Liver (tissue), 9 donors: ENCODE data around the gene TIAM1. TPM values are rescaled to one million over a fixed set of nuclear protein-coding genes. Genes with fewer than 3 reads are reported as not detected.

ENCODE experiments used
- DNase-seq: peaks from one replicate; pipeline ENCODE4 v3.0.0-alpha.2; 2017; ENCODE audit warnings: low spot score
- H3K27ac ChIP-seq, 2 donors: one replicate each; pipeline ENCODE4 v1.7.0; 2013; ENCODE audit warnings: inconsistent platforms in 2 of 2, low read length in 2 of 2, control low read depth in 1 of 2, low read depth in 1 of 2, mild to moderate bottlenecking in 1 of 2
- H3K27me3 ChIP-seq, 4 donors: one replicate each; pipeline versions ENCODE4 v1.6.1 to v1.7.0; 2013; ENCODE audit warnings: low read length in 3 of 4, inconsistent platforms in 1 of 4, mild to moderate bottlenecking in 1 of 4, moderate library complexity in 1 of 4; ENCODE audit not compliant: control insufficient read depth in 4 of 4, insufficient read depth in 4 of 4
- H3K36me3 ChIP-seq, 4 donors: one replicate each; pipeline versions ENCODE4 v1.6.1 to v1.7.0; 2013; ENCODE audit warnings: low read length in 3 of 4, mild to moderate bottlenecking in 3 of 4, low read depth in 1 of 4, moderate library complexity in 1 of 4; ENCODE audit not compliant: control insufficient read depth in 4 of 4, insufficient read depth in 3 of 4
- H3K4me1 ChIP-seq, 4 donors: one replicate each; pipeline versions ENCODE4 v1.6.1 to v1.7.0; 2013; ENCODE audit warnings: low read length in 3 of 4, mild to moderate bottlenecking in 3 of 4, moderate library complexity in 1 of 4; ENCODE audit not compliant: control insufficient read depth in 4 of 4, insufficient read depth in 4 of 4
- H3K4me3 ChIP-seq, 3 donors: one replicate each; pipeline versions ENCODE4 v1.6.1 to v1.7.0; 2013; ENCODE audit warnings: low read length in 3 of 3, control low read depth in 1 of 3, low read depth in 1 of 3, mild to moderate bottlenecking in 1 of 3
- H3K9ac ChIP-seq, 2 donors: one replicate each; pipeline ENCODE4 v1.7.0; 2013; ENCODE audit warnings: low read length in 2 of 2, mild to moderate bottlenecking in 2 of 2, moderate library complexity in 2 of 2, control low read depth in 1 of 2, low read depth in 1 of 2
- H3K9me3 ChIP-seq, 4 donors: one replicate each; pipeline versions ENCODE4 v1.6.1 to v1.7.0; 2013; ENCODE audit warnings: low read length in 3 of 4; ENCODE audit not compliant: control insufficient read depth in 4 of 4
- ATF3 ChIP-seq: IDR thresholded peaks from 2 replicates; pipeline ENCODE4 v1.6.1; 2016; ENCODE audit warnings: antibody characterized with exemption
- EGR1 ChIP-seq, 2 donors: IDR thresholded peaks; 2 replicates each; pipeline ENCODE4 v1.6.1; 2016 to 2018; ENCODE audit warnings: antibody characterized with exemption in 2 of 2, low read depth in 2 of 2
- FOXA1 ChIP-seq: IDR thresholded peaks from 2 replicates; pipeline ENCODE4 v1.6.1; 2016; ENCODE audit warnings: antibody characterized with exemption
- FOXA2 ChIP-seq: IDR thresholded peaks from 2 replicates; pipeline ENCODE4 v1.6.1; 2016; ENCODE audit warnings: antibody characterized with exemption
- GABPA ChIP-seq, 2 donors: IDR thresholded peaks in 1 of 2; conservative IDR thresholded peaks in 1 of 2; 2 replicates each; pipeline ENCODE4 v1.6.1; 2016; ENCODE audit warnings: antibody characterized with exemption in 2 of 2, mild to moderate bottlenecking in 1 of 2, moderate library complexity in 1 of 2
- HNF4A ChIP-seq, 2 donors: conservative IDR thresholded peaks; 2 replicates each; pipeline ENCODE4 v1.6.1; 2016; ENCODE audit warnings: antibody characterized with exemption in 2 of 2, mild to moderate bottlenecking in 2 of 2
- HNF4G ChIP-seq: IDR thresholded peaks from 2 replicates; pipeline ENCODE4 v1.6.1; 2016; ENCODE audit warnings: antibody characterized with exemption
- JUND ChIP-seq, 2 donors: IDR thresholded peaks; 2 replicates each; pipeline ENCODE4 v1.6.1; 2016; ENCODE audit warnings: antibody characterized with exemption in 2 of 2
- NR2F2 ChIP-seq: IDR thresholded peaks from 2 replicates; pipeline ENCODE4 v1.6.1; 2016; ENCODE audit warnings: antibody characterized with exemption
- RAD21 ChIP-seq, 2 donors: IDR thresholded peaks; 2 replicates each; pipeline ENCODE4 v1.6.1; 2016; ENCODE audit warnings: antibody characterized with exemption in 2 of 2, mild to moderate bottlenecking in 2 of 2
- RXRA ChIP-seq, 2 donors: IDR thresholded peaks; 2 replicates each; pipeline ENCODE4 v1.6.1; 2017 to 2018; ENCODE audit warnings: antibody characterized with exemption in 2 of 2, mild to moderate bottlenecking in 1 of 2
- SP1 ChIP-seq: IDR thresholded peaks from 2 replicates; pipeline ENCODE4 v1.6.1; 2018; ENCODE audit warnings: antibody characterized with exemption, mild to moderate bottlenecking
- TAF1 ChIP-seq: conservative IDR thresholded peaks from 2 replicates; pipeline ENCODE4 v1.6.1; 2016; ENCODE audit warnings: antibody characterized with exemption, mild to moderate bottlenecking
- YY1 ChIP-seq: IDR thresholded peaks from 2 replicates; pipeline ENCODE4 v1.6.1; 2016; ENCODE audit warnings: antibody characterized with exemption, mild to moderate bottlenecking
- ZBTB33 ChIP-seq: IDR thresholded peaks from 2 replicates; pipeline ENCODE4 v1.6.1; 2016; ENCODE audit warnings: antibody characterized with exemption
- WGBS: extraction: QIAGEN DNeasy Blood & Tissue Kit; methylation state at CpG from one replicate; pipeline ENCODE4 v1.1.7; 2013; 5-methylcytosine and 5-hydroxymethylcytosine counted together
- polyA plus RNA-seq, 2 donors: library from polyadenylated mRNA; stranded (reverse) in 1 of 2; unstranded in 1 of 2; fragments of 200-250 nt in 1 of 2; fragments of >200 nt in 1 of 2; fragmentation: Nextera tagmentation in 1 of 2; extraction: Ambion mirVana in 1 of 2; gene quantifications; one replicate each; pipeline versions ENCODE4 v1.2.1 to v1.2.3, GENCODE V29; 2013 to 2015
- total RNA-seq, 2 donors: library from RNA; depleted of rRNA; stranded (reverse); fragments of >200 nt; gene quantifications; one replicate each; pipeline ENCODE4 v1.2.3, GENCODE V29; 2014
- TF ChIP-seq, protein P1 (sequence below): IDR thresholded peaks from 2 replicates; pipeline ENCODE4 v1.6.1; 2016; ENCODE audit warnings: antibody characterized with exemption
- TF ChIP-seq, protein P2 (sequence below): IDR thresholded peaks from 2 replicates; pipeline ENCODE4 v1.6.1; 2016; ENCODE audit warnings: antibody characterized with exemption, mild to moderate bottlenecking
- donor health status: healthy.
- donor health status: healthy.
- donor health status: healthy.
- donor health status: healthy.
- donor health status: healthy.

The TIAM1 gene
- total and polyA plus RNA-seq, 4 donors = 3.0 to 7.4 (median 4.8) TPM

- Histone ChIP-seq H3K4me1 (no peaks in the 10 kb centered on the region), H3K27ac (no peak overlapping the region), H3K9me3 (no peaks in the 10 kb centered on the region), H3K36me3 (peaks cover 0 to 3% (median 0%) of the 10 kb centered on the region in 4 donors), H3K27me3 (no peaks in the 10 kb centered on the region), H3K4me3 (no peak overlapping the region), H3K9ac (no peak overlapping the region)
- WGBS = 93% methylated on average over 6 of the region's 6 CpGs
- DNase-seq = no peak
- no peak for TF ChIP-seq FOXA1
- no peak for TF ChIP-seq RXRA (IDR thresholded peaks at IDR 0.05)
- TF ChIP-seq, protein P1, sequence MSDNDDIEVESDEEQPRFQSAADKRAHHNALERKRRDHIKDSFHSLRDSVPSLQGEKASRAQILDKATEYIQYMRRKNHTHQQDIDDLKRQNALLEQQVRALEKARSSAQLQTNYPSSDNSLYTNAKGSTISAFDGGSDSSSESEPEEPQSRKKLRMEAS = no peak
- no peak for TF ChIP-seq HNF4A (conservative IDR thresholded peaks at IDR 0.05)
- TF ChIP-seq ZBTB33 = no peak
- TF ChIP-seq EGR1 (IDR thresholded peaks at IDR 0.05; ENCODE audit: low read depth in 2 of 2) = no peak
- TF ChIP-seq RAD21 (IDR thresholded peaks at IDR 0.05) = no peak
- TF ChIP-seq JUND (IDR thresholded peaks at IDR 0.05) = no peak
- no peak for TF ChIP-seq SP1
- TF ChIP-seq TAF1 = no peak
- TF ChIP-seq HNF4G = no peak
- TF ChIP-seq, protein P2, sequence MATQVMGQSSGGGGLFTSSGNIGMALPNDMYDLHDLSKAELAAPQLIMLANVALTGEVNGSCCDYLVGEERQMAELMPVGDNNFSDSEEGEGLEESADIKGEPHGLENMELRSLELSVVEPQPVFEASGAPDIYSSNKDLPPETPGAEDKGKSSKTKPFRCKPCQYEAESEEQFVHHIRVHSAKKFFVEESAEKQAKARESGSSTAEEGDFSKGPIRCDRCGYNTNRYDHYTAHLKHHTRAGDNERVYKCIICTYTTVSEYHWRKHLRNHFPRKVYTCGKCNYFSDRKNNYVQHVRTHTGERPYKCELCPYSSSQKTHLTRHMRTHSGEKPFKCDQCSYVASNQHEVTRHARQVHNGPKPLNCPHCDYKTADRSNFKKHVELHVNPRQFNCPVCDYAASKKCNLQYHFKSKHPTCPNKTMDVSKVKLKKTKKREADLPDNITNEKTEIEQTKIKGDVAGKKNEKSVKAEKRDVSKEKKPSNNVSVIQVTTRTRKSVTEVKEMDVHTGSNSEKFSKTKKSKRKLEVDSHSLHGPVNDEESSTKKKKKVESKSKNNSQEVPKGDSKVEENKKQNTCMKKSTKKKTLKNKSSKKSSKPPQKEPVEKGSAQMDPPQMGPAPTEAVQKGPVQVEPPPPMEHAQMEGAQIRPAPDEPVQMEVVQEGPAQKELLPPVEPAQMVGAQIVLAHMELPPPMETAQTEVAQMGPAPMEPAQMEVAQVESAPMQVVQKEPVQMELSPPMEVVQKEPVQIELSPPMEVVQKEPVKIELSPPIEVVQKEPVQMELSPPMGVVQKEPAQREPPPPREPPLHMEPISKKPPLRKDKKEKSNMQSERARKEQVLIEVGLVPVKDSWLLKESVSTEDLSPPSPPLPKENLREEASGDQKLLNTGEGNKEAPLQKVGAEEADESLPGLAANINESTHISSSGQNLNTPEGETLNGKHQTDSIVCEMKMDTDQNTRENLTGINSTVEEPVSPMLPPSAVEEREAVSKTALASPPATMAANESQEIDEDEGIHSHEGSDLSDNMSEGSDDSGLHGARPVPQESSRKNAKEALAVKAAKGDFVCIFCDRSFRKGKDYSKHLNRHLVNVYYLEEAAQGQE = no peak
- TF ChIP-seq GABPA (IDR thresholded peaks at IDR 0.05 in 1 of 2, conservative IDR thresholded peaks at IDR 0.05 in 1 of 2) = no peak
- TF ChIP-seq ATF3 = no peak
- TF ChIP-seq NR2F2 = no peak
- TF ChIP-seq FOXA2 = no peak
These were observed 7.4 kb downstream of the TIAM1 start for GRCh38 chr21:31336739-31337040.

DNA sequence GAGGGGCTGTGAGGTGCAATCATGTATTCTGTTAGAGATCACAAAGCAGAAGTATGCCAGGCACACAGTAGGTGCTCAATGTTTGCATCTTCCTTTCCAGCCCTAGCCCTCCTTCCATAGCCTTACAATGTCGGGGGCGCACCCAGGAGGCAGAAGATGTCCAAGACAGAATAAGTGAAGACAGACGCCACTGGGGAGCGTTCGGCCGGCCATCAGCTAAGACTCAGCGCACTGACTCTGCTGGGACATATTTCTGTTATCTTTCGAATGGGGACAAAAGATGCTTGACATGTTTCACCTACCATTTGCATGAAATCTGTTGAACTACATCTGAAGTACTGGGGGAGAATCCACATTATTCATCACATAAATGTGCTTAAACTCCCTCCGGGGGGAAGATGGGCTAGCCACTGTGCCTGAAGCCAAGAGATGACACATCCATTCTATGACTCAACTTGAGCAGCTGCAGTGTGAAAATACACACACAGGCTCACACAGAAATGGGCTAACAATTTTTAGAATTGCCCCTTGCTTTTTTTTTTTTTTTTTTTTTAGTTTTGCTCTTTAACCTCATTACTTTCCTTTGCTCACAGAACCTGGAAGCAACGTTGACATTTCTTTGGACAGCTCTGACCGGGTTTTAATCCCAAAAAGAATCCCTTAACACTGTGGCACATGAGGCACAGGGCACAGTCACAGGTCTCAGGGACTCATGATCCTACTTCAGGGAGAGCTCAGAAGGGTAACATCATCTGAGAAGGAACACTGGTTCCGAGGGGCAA is 7.9 kb downstream of the TIAM1 start:
- H3K36me3 ChIP-seq = peaks cover 0 to 3% (median 0%) of the 10 kb centered on the region in 4 donors
- H3K4me3 ChIP-seq = no peak overlapping the region
- no peak overlapping the region for H3K9ac ChIP-seq
- H3K4me1 ChIP-seq = no peaks in the 10 kb centered on the region
- no peak for DNase-seq
- no peak overlapping the region for H3K27ac ChIP-seq
- 91% methylated on average over 12 of the region's 12 CpGs for WGBS
- no peak for TF ChIP-seq SP1
- no peak for TF ChIP-seq YY1
- no peak for TF ChIP-seq FOXA2
- no peak for TF ChIP-seq RXRA (IDR thresholded peaks at IDR 0.05)
- no peak for TF ChIP-seq ZBTB33
- H3K9me3 ChIP-seq = peaks cover 0 to 2% (median 0%) of the 10 kb centered on the region in 4 donors
- no peaks in the 10 kb centered on the region for H3K27me3 ChIP-seq
